Hepatocyte (in vitro differentiated cells): Measurements from ENCODE around the gene SMIM41. TPM values are rescaled to one million over a fixed set of nuclear protein-coding genes. Genes with fewer than 3 reads are reported as not detected.

Source experiments
- DNase-seq: peaks from one replicate; pipeline ENCODE4 v3.0.0-alpha.2; 2016; ENCODE audit warnings: low spot score
- H2AFZ ChIP-seq: fragments of 200-600 bp; sonication (generic); 2 replicates; pipeline ENCODE4 v1.6.0; 2016; ENCODE audit warnings: antibody characterized with exemption, mild to moderate bottlenecking
- H3K27ac ChIP-seq: fragments of 200-600 bp; sonication (generic); 2 replicates; pipeline ENCODE4 v1.5.1; 2016; ENCODE audit warnings: mild to moderate bottlenecking
- H3K27me3 ChIP-seq: fragments of 200-600 bp; sonication (generic); 2 replicates; pipeline ENCODE4 v1.6.1; 2016
- H3K36me3 ChIP-seq: fragments of 200-600 bp; sonication (generic); replicated peaks from 2 replicates; pipeline ENCODE4 v1.5.1; 2016; ENCODE audit warnings: low read depth; ENCODE audit not compliant: insufficient read depth
- H3K4me1 ChIP-seq: fragments of 200-600 bp; sonication (generic); 2 replicates; pipeline ENCODE4 v1.5.1; 2016; ENCODE audit warnings: mild to moderate bottlenecking, moderate library complexity; ENCODE audit not compliant: insufficient read depth
- H3K4me2 ChIP-seq: fragments of 200-600 bp; sonication (generic); 2 replicates; pipeline ENCODE4 v1.6.0; 2016
- H3K4me3 ChIP-seq: fragments of 200-600 bp; sonication (generic); 2 replicates; pipeline ENCODE4 v1.5.1; 2016; ENCODE audit warnings: mild to moderate bottlenecking
- H3K79me2 ChIP-seq: fragments of 200-600 bp; sonication (generic); 2 replicates; pipeline ENCODE4 v1.6.0; 2017; ENCODE audit warnings: mild to moderate bottlenecking
- H3K9me2 ChIP-seq: fragments of 200-600 bp; sonication (generic); replicated peaks from 2 replicates; pipeline ENCODE4 v1.6.0; 2017; ENCODE audit warnings: mild to moderate bottlenecking; ENCODE audit not compliant: insufficient read depth
- H3K9me3 ChIP-seq: fragments of 200-600 bp; sonication (generic); 2 replicates; pipeline ENCODE4 v1.5.1; 2016; ENCODE audit warnings: low read depth, mild to moderate bottlenecking
- H4K20me1 ChIP-seq: fragments of 200-600 bp; sonication (generic); 2 replicates; pipeline ENCODE4 v1.6.0; 2016; ENCODE audit warnings: mild to moderate bottlenecking; ENCODE audit not compliant: insufficient read depth, poor library complexity, severe bottlenecking
- CTCF ChIP-seq: fragments of 200-600 bp; sonication (generic); IDR thresholded peaks from 2 replicates; pipeline ENCODE4 v1.5.1; 2016; ENCODE audit warnings: antibody characterized with exemption, mild to moderate bottlenecking; ENCODE audit not compliant: poor library complexity
- EZH2 ChIP-seq: fragments of 200-600 bp; sonication (generic); IDR thresholded peaks from 2 replicates; pipeline ENCODE4 v1.6.1; 2016; ENCODE audit warnings: antibody characterized with exemption, mild to moderate bottlenecking, borderline replicate concordance
- EZH2phosphoT487 ChIP-seq: fragments of 200-600 bp; sonication (generic); IDR thresholded peaks from one replicate; pipeline ENCODE4 v1.6.1; 2018; ENCODE audit warnings: antibody characterized with exemption, mild to moderate bottlenecking, low read depth, moderate library complexity; ENCODE audit not compliant: unreplicated experiment, severe bottlenecking
- WGBS: methylation state at CpG from one replicate; pipeline ENCODE4 v1.1.6; 2016; ENCODE audit warnings: low lambda C conversion rate; ENCODE audit errors: missing lambda C conversion rate; 5-methylcytosine and 5-hydroxymethylcytosine counted together
- polyA plus RNA-seq: library from polyadenylated mRNA; unstranded; fragments of >200 nt; fragmentation: Nextera tagmentation; extraction: Ambion mirVana; gene quantifications from 2 replicates; pipeline ENCODE4 v1.2.1, GENCODE V29; 2016
- total RNA-seq: library from RNA; depleted of rRNA; stranded (reverse); fragments of >200 nt; gene quantifications from 2 replicates; pipeline ENCODE4 v1.2.3, GENCODE V29; 2014

Gene SMIM41
- total and polyA plus RNA-seq, 2 experiments from 2014 or later, result not detected

DNA sequence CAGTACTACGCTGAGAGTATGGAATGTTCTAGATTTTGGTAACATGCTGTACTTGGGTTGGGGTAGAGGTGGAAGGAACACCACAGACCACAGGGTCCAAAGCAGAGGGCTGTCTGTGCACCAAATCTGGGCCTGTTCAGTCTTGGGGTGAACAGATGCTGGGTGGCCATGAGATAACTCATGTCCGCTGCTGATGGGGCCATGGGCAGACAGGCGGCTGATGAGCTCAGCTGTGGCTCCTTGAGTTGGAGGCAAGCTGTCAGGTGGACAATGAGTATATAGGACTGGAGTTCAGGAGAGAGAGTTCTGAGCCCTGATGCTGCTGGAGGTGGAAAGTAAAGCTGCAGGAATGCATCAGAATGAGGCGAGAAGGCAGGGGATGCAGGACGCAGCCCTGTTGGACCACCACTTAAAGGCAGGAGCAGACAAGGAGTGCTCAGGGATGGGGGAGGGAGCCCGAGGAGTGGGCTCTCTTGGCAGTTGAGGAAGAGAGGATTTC is 6.2 kb downstream of the SMIM41 start:
- H3K27me3 ChIP-seq, result peaks cover 8% of the 10 kb centered on the region
- no peaks in the 10 kb centered on the region for H3K79me2 ChIP-seq
- no peak for DNase-seq
- peaks cover 12% of the 10 kb centered on the region for H3K4me1 ChIP-seq
- no peak overlapping the region for H3K4me2 ChIP-seq
- WGBS, result 90% methylated on average over 6 of the region's 6 CpGs
- H3K9me2 ChIP-seq, result no peaks in the 10 kb centered on the region
- H3K36me3 ChIP-seq, result no peaks in the 10 kb centered on the region
- TF ChIP-seq CTCF (no peak), EZH2 (no peak), EZH2phosphoT487 (no peak)
- no peak overlapping the region for H2AFZ ChIP-seq
- no peak overlapping the region for H3K4me3 ChIP-seq
- H4K20me1 ChIP-seq, result no peaks in the 10 kb centered on the region
- H3K27ac ChIP-seq, result no peak overlapping the region
- no peaks in the 10 kb centered on the region for H3K9me3 ChIP-seq

DNA sequence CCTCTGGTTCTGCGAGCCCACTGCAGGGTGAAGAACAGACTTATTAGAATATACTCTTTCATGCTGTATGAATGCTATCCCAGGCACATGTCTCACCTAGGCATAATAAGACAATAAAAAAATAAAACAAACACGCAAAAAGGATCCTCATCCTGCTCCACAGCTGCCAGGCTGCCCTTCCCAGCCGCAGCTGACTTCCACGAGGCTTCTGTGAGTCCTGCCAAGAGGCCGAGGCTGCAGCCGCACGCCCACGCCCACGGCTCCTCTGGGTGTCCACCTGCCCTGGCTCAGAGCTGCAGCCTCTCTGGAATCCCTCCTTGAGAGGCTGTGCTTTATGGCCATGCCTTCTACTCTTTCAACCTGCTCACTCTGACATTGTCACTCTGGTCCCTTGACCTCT is 6.9 kb downstream of the SMIM41 start:
- peaks cover 8% of the 10 kb centered on the region for H3K4me1 ChIP-seq
- H4K20me1 ChIP-seq, result no peaks in the 10 kb centered on the region
- no peaks in the 10 kb centered on the region for H3K79me2 ChIP-seq
- no peaks in the 10 kb centered on the region for H3K9me3 ChIP-seq
- no peak for DNase-seq
- no peaks in the 10 kb centered on the region for H3K9me2 ChIP-seq
- no peak overlapping the region for H3K4me3 ChIP-seq
- H3K4me2 ChIP-seq, result no peak overlapping the region
- no peak overlapping the region for H2AFZ ChIP-seq
- no peaks in the 10 kb centered on the region for H3K36me3 ChIP-seq
- WGBS, result 82% methylated on average over 9 of the region's 9 CpGs
- peaks cover 14% of the 10 kb centered on the region for H3K27me3 ChIP-seq
- no peak overlapping the region for H3K27ac ChIP-seq
- TF ChIP-seq EZH2phosphoT487 (no peak), EZH2 (no peak), CTCF (no peak)

DNA sequence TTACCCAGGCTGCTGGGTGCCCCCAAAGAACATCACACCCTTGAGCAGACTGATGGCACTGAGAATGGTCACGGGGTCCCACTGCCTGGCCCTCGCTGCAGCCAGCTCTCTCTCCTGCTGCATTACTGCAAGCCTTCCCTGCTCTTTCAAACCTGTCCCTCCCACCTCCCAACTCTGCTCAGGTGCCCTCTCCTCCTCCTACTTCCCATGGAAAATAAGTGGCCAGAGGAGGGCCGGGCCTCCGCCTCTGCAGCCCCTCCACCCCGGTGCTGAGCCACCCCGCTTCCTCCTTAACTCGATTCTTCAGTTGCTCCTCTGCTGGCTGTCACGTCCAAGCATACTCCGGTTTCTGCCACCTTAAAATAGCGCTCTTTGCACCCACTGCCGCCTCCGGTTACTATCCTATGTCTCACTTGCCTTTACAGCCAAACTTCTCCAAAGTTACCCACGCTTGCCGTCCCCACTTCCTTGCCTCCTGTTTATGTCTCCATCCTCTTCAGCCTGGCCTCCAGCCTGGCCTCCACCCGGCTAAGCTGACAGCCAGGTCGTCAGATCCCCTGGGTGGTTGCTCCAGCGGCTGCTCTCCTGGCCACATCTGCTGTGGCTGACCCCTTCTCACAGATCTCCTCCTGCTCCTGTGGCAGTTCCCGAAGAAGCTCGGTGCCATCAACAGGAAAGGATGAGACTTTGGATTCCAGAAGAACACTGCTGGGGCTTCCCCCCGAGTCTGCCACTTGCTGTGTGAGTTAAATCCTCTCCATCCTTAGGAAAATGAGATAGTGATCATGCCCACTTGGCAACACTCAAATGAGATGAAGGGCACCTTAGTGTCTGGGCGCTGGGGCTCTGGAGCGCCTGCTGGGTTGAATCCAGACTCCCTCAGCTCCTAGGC is 7.7 kb downstream of the SMIM41 start:
- Histone ChIP-seq H3K9me3 (no peaks in the 10 kb centered on the region), H2AFZ (no peak overlapping the region), H3K9me2 (no peaks in the 10 kb centered on the region), H3K27me3 (peaks cover 18% of the 10 kb centered on the region), H4K20me1 (no peaks in the 10 kb centered on the region), H3K4me3 (no peak overlapping the region), H3K36me3 (no peaks in the 10 kb centered on the region), H3K4me1 (peaks cover under 1% of the 10 kb centered on the region), H3K27ac (no peak overlapping the region), H3K79me2 (no peaks in the 10 kb centered on the region), H3K4me2 (no peak overlapping the region)
- no peak for DNase-seq
- 84% methylated on average over 22 of the region's 22 CpGs for WGBS
- TF ChIP-seq EZH2phosphoT487, result no peak
- no peak for TF ChIP-seq CTCF
- no peak for TF ChIP-seq EZH2
